ENCODE data around the gene KCNN1. TPM values are rescaled to one million over a fixed set of nuclear protein-coding genes. Genes with fewer than 3 reads are reported as not detected.

KCNN1 gene
- total and polyA plus RNA-seq, 2 experiments from 2014 or later = 2.2 to 29.8 TPM

GRCh38 chr19:18001777-18002345 is 35.0 kb downstream of the KCNN1 start:
- Histone ChIP-seq H2AFZ (no peak overlapping the region), H3K36me3 (ENCODE audit: insufficient read depth) (no peaks in the 10 kb centered on the region), H3K9me2 (ENCODE audit: insufficient read depth) (no peaks in the 10 kb centered on the region), H3K4me2 (peak overlapping the region; percentile 79), H3K4me1 (ENCODE audit: insufficient read depth) (peaks cover 6% of the 10 kb centered on the region; the same call in 1 of the 2 replicates), H4K20me1 (replicated peaks; ENCODE audit: insufficient read depth) (no peaks in the 10 kb centered on the region), H3K79me2 (replicated peaks; ENCODE audit: insufficient read depth) (no peaks in the 10 kb centered on the region), H3K27me3 (ENCODE audit: insufficient read depth) (peaks cover 31% of the 10 kb centered on the region), H3K4me3 (peak overlapping the region; percentile 52), H3F3A (replicated peaks; ENCODE audit: low read depth) (no peaks in the 10 kb centered on the region; the same call in 1 of the 2 replicates), H3K27ac (ENCODE audit: low read depth) (no peak overlapping the region)
- TF ChIP-seq EZH2phosphoT487 (IDR thresholded peaks at IDR 0.05; ENCODE audit: unreplicated experiment) (no peak), POLR2AphosphoS5 (IDR thresholded peaks at IDR 0.05; ENCODE audit: low read depth) (no peak), ZNF462 (CRISPR knock-in tag; IDR thresholded peaks at IDR 0.05) (no peak), NANOG (IDR thresholded peaks at IDR 0.05; ENCODE audit: borderline replicate concordance) (no peak), STAT1 (IDR thresholded peaks at IDR 0.05; ENCODE audit: unreplicated experiment) (no peak), EZH2 (IDR thresholded peaks at IDR 0.05; ENCODE audit: low read depth, unreplicated experiment) (no peak), REST (IDR thresholded peaks at IDR 0.05; ENCODE audit: unreplicated experiment) (no peak), CTCF (conservative IDR thresholded peaks at IDR 0.05; ENCODE audit: low read depth in 2 of 2) (no peak), ETS1 (IDR thresholded peaks at IDR 0.05) (no peak), ZNF331 (CRISPR knock-in tag; IDR thresholded peaks at IDR 0.05; ENCODE audit: low read depth) (no peak), JUNB (IDR thresholded peaks at IDR 0.05; ENCODE audit: unreplicated experiment) (no peak), CREB1 (CRISPR knock-in tag; IDR thresholded peaks at IDR 0.05; ENCODE audit: low read depth) (no peak), ZNF114 (CRISPR knock-in tag; IDR thresholded peaks at IDR 0.05) (no peak)
- Mint-ChIP-seq H3K27me3 (ENCODE audit: insufficient read depth, low read depth, poor library complexity) (peaks cover 28% of the 10 kb centered on the region), H3K9me3 (peaks cover 9% of the 10 kb centered on the region; the same call in 2 of the 3 replicates), H3K4me3 (peak overlapping the region; percentile 64), H3K27ac (no peak overlapping the region), H3K4me1 (peaks cover 6% of the 10 kb centered on the region), H3K36me3 (ENCODE audit: low read depth) (peaks cover 2% of the 10 kb centered on the region)
- ATAC-seq (no peak), DNase-seq (ENCODE audit: low spot score) (no peak)
